MM.1S (cell line): ENCODE measurements around the gene SRI.
"Not testable (repeated sequence)": the region's sequence is repeated elsewhere in the genome, so short reads cannot be mapped to it uniquely, and the experiment has no call there.

ENCODE experiments used
- DNase-seq: peaks from one replicate; pipeline ENCODE4 v3.0.0-alpha.2; 2015
- H2AFZ ChIP-seq: fragments of 300-600 bp; sonication (generic); 2 replicates; pipeline ENCODE4 v1.6.0; 2016; ENCODE audit warnings: antibody characterized with exemption, low read length
- H3F3A ChIP-seq: fragments of 300-600 bp; sonication (generic); 2 replicates; pipeline ENCODE4 v1.6.1; 2016; ENCODE audit warnings: mild to moderate bottlenecking, antibody characterized with exemption, low read length, moderate library complexity, mixed read lengths; ENCODE audit not compliant: insufficient read depth
- H3K27ac ChIP-seq: fragments of 300-600 bp; sonication (generic); 2 replicates; pipeline ENCODE4 v1.5.1; 2016; ENCODE audit warnings: mild to moderate bottlenecking, low read length
- H3K27me3 ChIP-seq: fragments of 300-600 bp; sonication (generic); replicated peaks from 2 replicates; pipeline ENCODE4 v1.6.0; 2016; ENCODE audit warnings: low read length; ENCODE audit not compliant: insufficient read depth
- H3K36me3 ChIP-seq: fragments of 300-600 bp; sonication (generic); replicated peaks from 2 replicates; pipeline ENCODE4 v1.6.1; 2016; ENCODE audit warnings: mild to moderate bottlenecking, low read length, mixed read lengths; ENCODE audit not compliant: insufficient read depth
- H3K4me1 ChIP-seq: fragments of 300-600 bp; sonication (generic); 2 replicates; pipeline ENCODE4 v1.6.1; 2016; ENCODE audit warnings: low read length, mixed read lengths
- H3K4me2 ChIP-seq: fragments of 300-600 bp; sonication (generic); 2 replicates; pipeline ENCODE4 v1.6.0; 2016; ENCODE audit warnings: low read depth, low read length
- H3K4me3 ChIP-seq: fragments of 300-600 bp; sonication (generic); 2 replicates; pipeline ENCODE4 v1.5.1; 2016; ENCODE audit warnings: low read length, mixed read lengths
- H3K79me2 ChIP-seq: fragments of 300-600 bp; sonication (generic); 2 replicates; pipeline ENCODE4 v1.6.1; 2016; ENCODE audit warnings: mixed run types, low read length, mixed read lengths
- H3K9ac ChIP-seq: fragments of 300-600 bp; sonication (generic); 2 replicates; pipeline ENCODE4 v1.6.1; 2016; ENCODE audit warnings: low read length, mixed read lengths
- H3K9me2 ChIP-seq: fragments of 300-600 bp; sonication (generic); replicated peaks from 2 replicates; pipeline ENCODE4 v1.6.1; 2016; ENCODE audit warnings: mild to moderate bottlenecking, low read length, mixed read lengths; ENCODE audit not compliant: insufficient read depth
- H3K9me3 ChIP-seq: fragments of 300-600 bp; sonication (generic); replicated peaks from 2 replicates; pipeline ENCODE4 v1.6.1; 2016; ENCODE audit warnings: mild to moderate bottlenecking, low read length, mixed read lengths; ENCODE audit not compliant: insufficient read depth
- H4K20me1 ChIP-seq: fragments of 300-600 bp; sonication (generic); 2 replicates; pipeline ENCODE4 v1.6.1; 2016; ENCODE audit warnings: mild to moderate bottlenecking, low read length, moderate library complexity, mixed read lengths; ENCODE audit not compliant: insufficient read depth
- EZH2 ChIP-seq: fragments of 300-600 bp; sonication (generic); optimal IDR thresholded peaks from 2 replicates; pipeline ENCODE3; 2017; ENCODE audit warnings: low read depth, mild to moderate bottlenecking, antibody characterized with exemption, low read length, mixed read lengths
- EZH2phosphoT487 ChIP-seq: fragments of 300-600 bp; sonication (generic); IDR thresholded peaks from 2 replicates; pipeline ENCODE4 v1.6.1; 2018; ENCODE audit warnings: antibody characterized with exemption, low read length
- TF ChIP-seq, protein P1 (sequence below): fragments of 300-600 bp; sonication (generic); IDR thresholded peaks from 2 replicates; pipeline ENCODE4 v1.5.1; 2016; ENCODE audit warnings: antibody characterized with exemption, low read length, mixed read lengths

Gene SRI

DNA sequence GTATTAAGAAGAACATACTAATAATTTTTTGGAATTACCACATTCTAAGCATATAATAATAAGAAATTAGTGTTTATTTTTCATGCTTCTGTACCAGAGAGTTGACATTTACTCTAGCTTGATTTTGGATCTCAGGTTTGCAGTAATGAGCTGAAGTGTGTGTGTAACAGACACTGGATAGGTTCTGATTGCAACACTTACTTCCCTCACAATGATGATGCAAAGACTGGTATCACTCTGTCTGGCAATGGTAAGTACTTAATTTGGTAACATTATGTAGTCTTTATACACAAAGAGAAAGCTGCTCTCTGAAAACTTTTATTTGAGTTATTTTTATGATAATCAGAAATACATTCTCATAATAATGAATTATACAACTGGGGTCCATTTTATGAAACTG lies 54.1 kb downstream of the SRI start:
- Histone ChIP-seq H2AFZ (no peak overlapping the region), H3K27ac (no peak overlapping the region), H3K9ac (no peak overlapping the region), H3K4me2 (no peak overlapping the region), H3K4me3 (no peak overlapping the region), H3K9me2 (no peaks in the 10 kb centered on the region), H4K20me1 (no peaks in the 10 kb centered on the region), H3K4me1 (no peaks in the 10 kb centered on the region), H3K79me2 (no peaks in the 10 kb centered on the region), H3K27me3 (no peaks in the 10 kb centered on the region), H3K36me3 (no peaks in the 10 kb centered on the region), H3K9me3 (no peaks in the 10 kb centered on the region), H3F3A (no peaks in the 10 kb centered on the region)
- TF ChIP-seq EZH2phosphoT487 (no peak), EZH2 (no peak)
- TF ChIP-seq, protein P1, sequence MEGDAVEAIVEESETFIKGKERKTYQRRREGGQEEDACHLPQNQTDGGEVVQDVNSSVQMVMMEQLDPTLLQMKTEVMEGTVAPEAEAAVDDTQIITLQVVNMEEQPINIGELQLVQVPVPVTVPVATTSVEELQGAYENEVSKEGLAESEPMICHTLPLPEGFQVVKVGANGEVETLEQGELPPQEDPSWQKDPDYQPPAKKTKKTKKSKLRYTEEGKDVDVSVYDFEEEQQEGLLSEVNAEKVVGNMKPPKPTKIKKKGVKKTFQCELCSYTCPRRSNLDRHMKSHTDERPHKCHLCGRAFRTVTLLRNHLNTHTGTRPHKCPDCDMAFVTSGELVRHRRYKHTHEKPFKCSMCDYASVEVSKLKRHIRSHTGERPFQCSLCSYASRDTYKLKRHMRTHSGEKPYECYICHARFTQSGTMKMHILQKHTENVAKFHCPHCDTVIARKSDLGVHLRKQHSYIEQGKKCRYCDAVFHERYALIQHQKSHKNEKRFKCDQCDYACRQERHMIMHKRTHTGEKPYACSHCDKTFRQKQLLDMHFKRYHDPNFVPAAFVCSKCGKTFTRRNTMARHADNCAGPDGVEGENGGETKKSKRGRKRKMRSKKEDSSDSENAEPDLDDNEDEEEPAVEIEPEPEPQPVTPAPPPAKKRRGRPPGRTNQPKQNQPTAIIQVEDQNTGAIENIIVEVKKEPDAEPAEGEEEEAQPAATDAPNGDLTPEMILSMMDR = no peak
- DNase-seq = no peak

DNA sequence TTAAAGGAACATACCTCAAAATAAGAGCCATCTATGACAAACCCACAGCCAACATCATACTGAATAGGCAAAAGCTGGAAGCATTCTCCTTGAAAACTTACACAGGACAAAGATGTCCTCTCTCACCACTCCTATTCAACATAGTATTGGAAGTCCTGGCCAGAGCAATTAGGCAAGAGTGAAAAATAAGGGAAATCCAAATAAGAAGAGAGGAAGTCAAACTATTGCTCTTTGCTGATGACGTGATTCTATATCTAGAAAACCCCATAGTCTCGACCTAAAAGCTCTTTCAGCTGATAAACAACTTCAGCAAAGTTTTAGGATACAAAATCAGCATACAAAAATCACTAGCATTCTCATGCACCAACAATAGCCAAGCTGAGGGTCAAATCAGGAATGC lies 60.1 kb downstream of the SRI start:
- H3K4me3 ChIP-seq, H3K9me3 ChIP-seq, H3K4me1 ChIP-seq, H3K9ac ChIP-seq, H4K20me1 ChIP-seq, H3K79me2 ChIP-seq, H3K27me3 ChIP-seq, H2AFZ ChIP-seq, H3K9me2 ChIP-seq, H3F3A ChIP-seq, DNase-seq, H3K36me3 ChIP-seq, H3K27ac ChIP-seq, H3K4me2 ChIP-seq: not testable (repeated sequence)

DNA sequence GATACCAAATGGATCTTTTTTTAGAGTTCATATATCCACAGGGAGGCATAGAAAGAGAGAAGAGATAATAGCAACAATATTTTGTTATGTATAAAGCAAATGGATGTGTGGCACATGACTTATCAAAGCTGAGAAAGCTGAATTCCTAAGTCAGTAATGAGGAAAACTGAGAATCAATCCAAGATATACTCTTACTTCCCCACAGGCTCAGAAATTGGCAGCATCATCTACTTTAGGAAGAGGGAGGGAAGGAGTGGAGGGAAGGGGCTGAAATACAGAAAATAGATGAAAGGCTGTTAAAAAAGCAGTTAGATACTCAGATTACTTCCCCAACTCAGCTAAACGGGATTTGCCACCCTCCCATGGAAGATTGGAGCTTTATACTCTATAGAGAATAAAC lies 63.5 kb downstream of the SRI start:
- TF ChIP-seq EZH2phosphoT487 = no peak
- TF ChIP-seq, protein P1 = no peak
- no peak for TF ChIP-seq EZH2
- Histone ChIP-seq H3K4me1 (no peaks in the 10 kb centered on the region), H4K20me1 (no peaks in the 10 kb centered on the region), H3K36me3 (no peaks in the 10 kb centered on the region), H3K9ac (no peak overlapping the region), H3K4me3 (no peak overlapping the region), H3K27me3 (no peaks in the 10 kb centered on the region), H3K4me2 (no peak overlapping the region), H3K9me2 (no peaks in the 10 kb centered on the region), H3K27ac (no peak overlapping the region), H3F3A (no peaks in the 10 kb centered on the region), H3K79me2 (no peaks in the 10 kb centered on the region), H3K9me3 (no peaks in the 10 kb centered on the region), H2AFZ (no peak overlapping the region)
- DNase-seq = no peak

DNA sequence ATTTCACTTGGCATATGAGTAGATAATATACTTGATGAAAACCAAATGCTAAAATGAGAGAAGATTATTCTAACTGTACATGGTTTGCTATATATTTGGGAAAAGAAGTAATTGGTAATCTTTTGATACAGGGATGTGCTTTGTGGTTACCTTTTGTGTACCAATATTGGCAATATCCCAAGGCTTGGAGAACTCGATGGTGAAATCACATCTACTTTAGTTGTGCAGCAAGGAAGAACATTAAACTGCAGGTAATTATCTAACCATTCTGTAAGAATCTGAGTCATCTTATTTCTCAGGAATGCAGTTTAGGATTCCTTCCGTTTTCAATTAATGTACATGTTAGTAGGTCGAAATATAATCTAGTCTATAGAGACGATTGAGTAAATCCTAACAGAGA lies 64.1 kb downstream of the SRI start:
- no peaks in the 10 kb centered on the region for H4K20me1 ChIP-seq
- no peaks in the 10 kb centered on the region for H3K4me1 ChIP-seq
- H3K9ac ChIP-seq = no peak overlapping the region
- H3K4me3 ChIP-seq = no peak overlapping the region
- H3K79me2 ChIP-seq = no peaks in the 10 kb centered on the region
- H3K9me3 ChIP-seq = no peaks in the 10 kb centered on the region
- H3F3A ChIP-seq = no peaks in the 10 kb centered on the region
- H3K9me2 ChIP-seq = no peaks in the 10 kb centered on the region
- no peak overlapping the region for H3K4me2 ChIP-seq
- no peak for TF ChIP-seq EZH2phosphoT487
- TF ChIP-seq, protein P1 = no peak
- TF ChIP-seq EZH2 = no peak
- H3K27me3 ChIP-seq = no peaks in the 10 kb centered on the region
- no peak overlapping the region for H2AFZ ChIP-seq
- no peaks in the 10 kb centered on the region for H3K36me3 ChIP-seq
- no peak overlapping the region for H3K27ac ChIP-seq
- DNase-seq = no peak
